ENCODE data around the gene RPUSD1. TPM values are rescaled to one million over a fixed set of nuclear protein-coding genes. Genes with fewer than 3 reads are reported as not detected.

RPUSD1 gene
- total RNA-seq, 5 donors from 2014 or later (not counting 1 experiment from before 2014, with no cell fraction given): 16.0 to 35.3 (median 34.5) TPM

DNA sequence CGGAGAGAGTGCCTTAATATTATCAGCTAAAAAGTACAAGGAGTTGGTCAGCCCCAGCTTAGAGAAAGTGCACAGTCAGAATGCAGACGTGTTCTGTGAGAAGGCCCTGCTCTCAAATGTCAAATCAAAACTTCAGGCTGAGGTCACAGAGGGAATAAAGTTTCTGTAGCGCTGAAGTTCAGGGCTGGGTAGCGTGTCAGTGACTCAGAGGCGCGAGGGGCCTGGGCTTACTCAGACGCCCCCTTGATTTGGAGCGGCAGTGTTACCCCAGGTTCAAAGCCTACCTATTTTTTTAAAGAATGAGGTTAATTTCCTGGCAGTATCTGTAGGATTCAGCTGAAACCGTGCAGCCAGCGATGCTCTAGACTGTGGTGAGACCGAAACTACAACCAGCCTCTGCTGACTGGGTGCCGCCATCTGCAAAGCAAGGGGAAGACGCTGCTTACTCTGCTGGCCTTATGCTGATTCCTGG lies 52.2 kb downstream of the RPUSD1 start:
- Mint-ChIP-seq H3K4me3 (no peak overlapping the region), H3K4me1 (peaks cover 0 to 14% (median 12%) of the 10 kb centered on the region in 3 donors), H3K27ac (no peak overlapping the region), H3K36me3 (peaks cover 12% of the 10 kb centered on the region), H3K27me3 (no peaks in the 10 kb centered on the region), H3K9me3 (no peaks in the 10 kb centered on the region)
- ATAC-seq (replicated peaks in 1 of 4) (no peak), DNase-seq (no peak)
- Histone ChIP-seq H3K4me3 (ENCODE audit: control insufficient read depth in 1 of 2, extremely low read depth in 1 of 2, low read length in 1 of 2) (no peak overlapping the region), H3K36me3 (ENCODE audit: control insufficient read depth in 2 of 2, extremely low read depth in 1 of 2, insufficient read depth in 1 of 2, low read length in 1 of 2) (peaks cover 20 to 47% of the 10 kb centered on the region in 2 donors), H3K27ac (ENCODE audit: low read length) (no peak overlapping the region), H3K27me3 (replicated peaks in 1 of 2; ENCODE audit: control insufficient read depth in 2 of 2, extremely low read depth in 1 of 2, insufficient read depth in 2 of 2, low read length in 1 of 2) (no peaks in the 10 kb centered on the region), H3K4me1 (ENCODE audit: control insufficient read depth in 1 of 2, extremely low read depth in 1 of 2, insufficient read depth in 2 of 2, low read length in 2 of 2) (peaks cover 0 to 14% of the 10 kb centered on the region in 2 experiments), H3K9me3 (no peaks in the 10 kb centered on the region)
- ChIA-PET POLR2A (no interaction called here), CTCF (no interaction called here)
- WGBS (ENCODE audit: insufficient coverage): 43% methylated on average over 7 of the region's 13 CpGs

DNA sequence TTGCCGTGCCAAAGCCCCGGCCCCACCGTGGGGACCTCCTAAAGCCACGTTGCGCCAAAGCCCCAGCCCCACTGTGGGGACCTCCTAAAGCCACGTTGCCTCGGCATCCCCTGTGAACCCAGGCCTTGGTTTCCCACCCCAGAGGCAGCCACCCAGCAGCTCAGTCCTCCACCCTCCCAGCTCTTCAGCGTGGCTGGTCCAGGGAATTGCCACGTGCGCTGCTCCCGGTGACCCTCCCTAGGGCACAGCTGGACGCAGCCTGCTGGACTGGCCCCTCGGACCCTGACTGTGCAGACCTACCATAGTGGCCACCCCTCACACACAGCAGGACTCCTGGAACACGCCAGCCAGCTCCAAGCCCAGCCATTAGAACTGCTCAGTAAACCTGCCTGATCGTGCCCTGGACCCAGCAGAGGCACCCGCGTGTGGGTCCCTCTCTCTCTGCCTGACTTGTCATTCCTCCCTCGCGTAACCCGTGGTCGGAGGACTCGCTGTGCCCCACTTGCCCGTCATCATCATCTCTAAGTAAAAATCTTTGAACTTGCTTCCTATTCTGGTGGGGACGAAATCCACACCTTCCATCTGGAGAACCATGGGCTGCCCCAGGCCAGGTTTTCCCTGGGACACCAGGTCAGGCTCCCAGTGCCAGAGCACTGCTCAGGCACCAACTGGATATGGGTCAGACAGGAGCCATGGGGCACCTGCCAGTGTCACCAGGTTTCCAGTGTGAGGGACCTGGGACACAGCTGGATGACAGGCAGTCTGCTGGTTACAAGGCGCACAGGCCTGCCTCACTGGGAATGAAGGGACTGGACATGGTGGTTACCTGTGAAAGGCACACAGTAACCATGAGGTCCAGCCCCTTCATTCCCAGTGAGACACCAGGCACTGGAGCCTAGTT lies 53.0 kb downstream of the RPUSD1 start:
- 95% methylated on average over 24 of the region's 25 CpGs for WGBS (ENCODE audit: insufficient coverage)
- no peaks in the 10 kb centered on the region for H3K27me3 ChIP-seq (replicated peaks in 1 of 2; ENCODE audit: control insufficient read depth in 2 of 2, extremely low read depth in 1 of 2, insufficient read depth in 2 of 2, low read length in 1 of 2)
- H3K4me3 ChIP-seq (ENCODE audit: control insufficient read depth in 1 of 2, extremely low read depth in 1 of 2, low read length in 1 of 2): no peak overlapping the region
- Mint-ChIP-seq H3K27ac (no peak overlapping the region), H3K4me1 (peaks cover 0 to 14% (median 12%) of the 10 kb centered on the region in 3 donors), H3K9me3 (no peaks in the 10 kb centered on the region), H3K4me3 (no peak overlapping the region), H3K27me3 (no peaks in the 10 kb centered on the region), H3K36me3 (peaks cover 12% of the 10 kb centered on the region)
- H3K9me3 ChIP-seq: no peaks in the 10 kb centered on the region
- CTCF ChIA-PET: interaction anchor here in 1 of 2 donors (0.6 kb wide), 1 partner anchor 1126 kb away, joined by 5 read pairs; no protein-coding TSS in a partner anchor
- no peak for DNase-seq
- peaks cover 0 to 9% of the 10 kb centered on the region in 2 experiments for H3K4me1 ChIP-seq (ENCODE audit: control insufficient read depth in 1 of 2, extremely low read depth in 1 of 2, insufficient read depth in 2 of 2, low read length in 2 of 2)
- H3K36me3 ChIP-seq (ENCODE audit: control insufficient read depth in 2 of 2, extremely low read depth in 1 of 2, insufficient read depth in 1 of 2, low read length in 1 of 2): peaks cover 20 to 47% of the 10 kb centered on the region in 2 donors
- H3K27ac ChIP-seq (ENCODE audit: low read length): no peak overlapping the region
- no peak for ATAC-seq (replicated peaks in 1 of 4)
- POLR2A ChIA-PET: no interaction called here

Other genes starting within 250 kb of the RPUSD1 start
- gene PRR35, start 228.0 kb downstream of the RPUSD1 start, total RNA-seq: not detected
- 1 to 10 TPM; 1.3 to 5.0 (median 3.6) TPM for gene NHLRC4, start 221.4 kb downstream of the RPUSD1 start, total RNA-seq
- gene PIGQ, start 218.4 kb downstream of the RPUSD1 start, total RNA-seq: 10 to 100 TPM; 38.2 to 86.9 (median 63.1) TPM
- gene RAB40C, start 198.3 kb downstream of the RPUSD1 start, total RNA-seq: 10 to 100 TPM; 14.1 to 28.0 (median 24.4) TPM
- 1 to 10 TPM in 3 of 5 donors, under 1 TPM in 2; 0.15 to 1.5 (median 1.0) TPM for gene WFIKKN1, start 157.4 kb downstream of the RPUSD1 start, total RNA-seq
- 10 to 100 TPM; 42.1 to 94.0 (median 87.2) TPM for gene METTL26, start 152.1 kb downstream of the RPUSD1 start, total RNA-seq
- gene MCRIP2, start 146.6 kb downstream of the RPUSD1 start, total RNA-seq: 10 to 100 TPM; 19.1 to 43.0 (median 40.0) TPM
- gene WDR90, start 139.0 kb downstream of the RPUSD1 start, total RNA-seq: 10 to 100 TPM; 19.7 to 35.7 (median 23.4) TPM
- gene RHOT2, start 120.2 kb downstream of the RPUSD1 start, total RNA-seq: 100 to 1,000 TPM; 181 to 320 (median 286) TPM
- 1 to 10 TPM; 2.0 to 3.6 (median 2.5) TPM for gene RHBDL1, start 112.7 kb downstream of the RPUSD1 start, total RNA-seq
- gene STUB1, start 108.0 kb downstream of the RPUSD1 start, total RNA-seq: 100 to 1,000 TPM in 3 of 5 donors, 10 to 100 TPM in 2; 67.3 to 119 (median 114) TPM
- 10 to 100 TPM; 27.3 to 54.4 (median 49.1) TPM for gene JMJD8, start 104.0 kb downstream of the RPUSD1 start, total RNA-seq
- 10 to 100 TPM; 10.7 to 22.4 (median 18.4) TPM for gene WDR24, start 98.0 kb downstream of the RPUSD1 start, total RNA-seq
- 10 to 100 TPM; 16.4 to 65.5 (median 50.2) TPM for gene FBXL16, start 82.6 kb downstream of the RPUSD1 start, total RNA-seq
- 10 to 100 TPM in 3 of 5 donors, 1 to 10 TPM in 2; 4.2 to 18.2 (median 12.0) TPM for gene METRN, start 73.3 kb downstream of the RPUSD1 start, total RNA-seq
- gene ANTKMT, start 67.2 kb downstream of the RPUSD1 start, total RNA-seq: 10 to 100 TPM; 22.9 to 38.8 (median 27.2) TPM
- gene CCDC78, start 61.9 kb downstream of the RPUSD1 start, total RNA-seq: 10 to 100 TPM in 1 of 5 donors, 1 to 10 TPM in 4; 3.1 to 17.1 (median 8.6) TPM
- gene HAGHL, start 61.3 kb downstream of the RPUSD1 start, total RNA-seq: 10 to 100 TPM in 4 of 5 donors, 1 to 10 TPM in 1; 9.9 to 50.1 (median 31.6) TPM
- gene CIAO3, start 47.4 kb downstream of the RPUSD1 start, total RNA-seq: 10 to 100 TPM; 36.2 to 69.1 (median 58.6) TPM
- under 1 TPM in 2 of 5 donors, not detected in 3; 0.55 to 0.60 TPM for gene MSLN, start 27.6 kb downstream of the RPUSD1 start, total RNA-seq
- gene CHTF18, start 239 bp upstream of the RPUSD1 start, total RNA-seq: 10 to 100 TPM; 29.6 to 73.2 (median 49.5) TPM
- gene GNG13, start 12.4 kb upstream of the RPUSD1 start, total RNA-seq: not detected
- 10 to 100 TPM; 46.6 to 59.4 (median 51.1) TPM for gene LMF1, start 182.6 kb upstream of the RPUSD1 start, total RNA-seq
- gene SOX8, start 193.4 kb upstream of the RPUSD1 start, total RNA-seq: 1 to 10 TPM; 4.7 to 5.9 (median 5.1) TPM

All from T-cell (primary cell).